ENCODE results near the gene PPFIBP1.
"Not testable (repeated sequence)": the region's sequence is repeated elsewhere in the genome, so short reads cannot be mapped to it uniquely, and the experiment has no call there.

PPFIBP1 gene

GRCh38 chr12:27631813-27632491 lies 107.9 kb downstream of the PPFIBP1 start:
- no peak for DNase-seq

- no peak for DNase-seq
These were observed 111.5 kb downstream of the PPFIBP1 start for GRCh38 chr12:27635349-27635972.

DNA sequence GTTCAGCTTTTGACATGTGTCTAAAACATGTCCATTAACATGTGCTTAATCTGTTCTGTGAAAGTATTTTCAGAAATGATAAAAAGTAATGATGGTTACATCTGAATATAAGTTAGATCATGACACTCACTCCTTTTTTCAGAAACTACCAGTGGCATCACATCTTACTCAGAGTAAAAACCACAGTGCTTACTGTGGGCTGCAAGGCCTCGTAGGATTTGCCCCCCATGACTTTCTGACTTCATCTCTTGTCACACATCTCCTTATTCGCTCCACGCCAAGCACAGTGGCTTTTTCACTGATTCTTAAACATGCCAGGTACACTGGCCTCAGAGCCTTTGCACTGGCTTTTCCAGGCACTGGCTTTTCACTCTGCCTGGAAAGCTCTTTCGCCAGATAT lies 112.6 kb downstream of the PPFIBP1 start:
- not testable (repeated sequence) for DNase-seq

GRCh38 chr12:27637524-27637923 lies 113.5 kb downstream of the PPFIBP1 start:
- DNase-seq, result no peak

- no peak for DNase-seq
These were observed 115.3 kb downstream of the PPFIBP1 start for GRCh38 chr12:27639265-27639664.

GRCh38 chr12:27640566-27641200 lies 116.7 kb downstream of the PPFIBP1 start:
- not testable (repeated sequence) for DNase-seq

DNA sequence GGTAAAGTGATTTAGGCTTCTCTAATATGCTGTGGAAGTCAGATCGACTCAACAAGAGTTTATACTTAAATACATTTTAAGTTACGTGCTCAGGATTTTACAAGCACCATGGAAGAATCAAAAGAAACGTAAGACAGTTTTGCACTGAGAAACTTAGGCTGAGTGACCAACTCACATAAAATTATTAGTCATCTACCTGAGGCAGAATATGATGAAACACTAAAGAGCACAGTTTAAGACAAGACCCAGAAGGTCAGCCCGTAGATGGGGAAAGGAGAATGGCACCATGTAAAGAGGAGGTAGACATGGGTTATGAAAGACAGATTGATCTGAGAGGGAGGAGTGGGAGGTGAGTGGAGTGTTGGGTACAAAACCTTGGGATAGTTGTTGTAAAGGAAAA lies 118.4 kb downstream of the PPFIBP1 start:
- not testable (repeated sequence) for DNase-seq

GRCh38 chr12:27642892-27643291 lies 118.9 kb downstream of the PPFIBP1 start:
- DNase-seq, result not testable (repeated sequence)

- no peak for DNase-seq
These were observed 120.3 kb downstream of the PPFIBP1 start for GRCh38 chr12:27644158-27644845.

GRCh38 chr12:27645671-27646070 lies 121.7 kb downstream of the PPFIBP1 start:
- no peak for DNase-seq

DNA sequence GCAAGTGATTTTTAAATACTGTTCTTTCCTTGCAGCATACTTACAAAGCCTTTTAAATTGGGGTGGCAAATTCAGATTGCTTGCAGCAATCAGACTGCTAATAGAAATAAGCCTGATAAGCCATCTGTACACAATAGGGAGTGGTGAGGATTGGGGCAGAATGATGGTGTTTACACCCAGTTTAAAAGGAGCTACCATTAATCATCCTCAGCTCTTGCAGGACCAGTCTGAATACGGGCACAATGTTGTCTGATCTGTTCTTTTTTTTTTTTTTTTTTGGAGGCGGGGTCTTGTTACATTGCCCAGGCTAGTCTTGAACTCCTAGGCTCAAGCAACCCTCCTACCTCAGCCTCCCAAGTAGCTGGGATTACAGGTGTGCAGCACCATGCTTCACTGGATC lies 122.1 kb downstream of the PPFIBP1 start:
- DNase-seq, result no peak

- no peak for DNase-seq
These were observed 126.0 kb downstream of the PPFIBP1 start for GRCh38 chr12:27650011-27650410.

DNA sequence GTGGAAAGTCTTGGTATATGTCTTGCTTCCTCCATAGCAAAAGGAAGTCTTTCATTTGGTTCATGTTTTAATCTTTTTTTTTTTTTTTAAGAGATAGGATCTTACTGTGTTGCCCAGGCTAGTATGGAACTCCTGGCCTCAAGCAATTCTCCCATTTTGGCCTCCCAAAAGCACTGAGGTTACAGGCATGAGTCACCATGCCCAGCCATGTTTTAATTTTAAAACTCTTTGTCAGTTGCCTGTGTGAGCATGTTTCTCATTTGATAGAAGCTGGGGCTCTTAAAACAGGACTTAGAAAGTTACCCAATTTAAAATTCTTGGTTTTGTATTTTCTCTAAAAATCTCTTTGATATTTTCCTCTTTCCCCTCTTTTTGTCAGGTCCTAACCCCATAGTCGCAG lies 127.2 kb downstream of the PPFIBP1 start:
- DNase-seq, result no peak

GRCh38 chr12:27652174-27652763 lies 128.3 kb downstream of the PPFIBP1 start:
- DNase-seq, result peak; percentile 7 to 49

DNA sequence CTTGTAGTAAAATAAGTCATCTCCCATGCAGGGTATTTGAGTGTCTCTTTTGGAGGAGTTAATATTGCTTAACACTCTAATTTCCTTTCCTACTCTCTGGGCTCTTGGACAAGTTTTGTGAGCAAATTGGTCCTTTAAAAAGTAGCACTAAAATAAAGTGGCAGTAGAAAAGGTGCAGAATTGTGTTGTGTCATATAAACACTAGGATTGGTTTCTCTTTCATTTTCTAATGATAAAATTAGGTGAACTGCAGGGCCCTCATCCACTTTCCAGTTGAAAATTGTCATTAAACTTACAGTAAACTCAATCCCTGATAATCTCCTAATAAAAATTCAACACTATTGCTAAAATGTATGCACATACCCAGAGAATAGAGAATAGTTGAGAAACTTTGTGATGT lies 129.7 kb downstream of the PPFIBP1 start:
- DNase-seq, result no peak

GRCh38 chr12:27655476-27655875 lies 131.5 kb downstream of the PPFIBP1 start:
- not testable (repeated sequence) for DNase-seq

GRCh38 chr12:27657296-27657695 lies 133.3 kb downstream of the PPFIBP1 start:
- no peak for DNase-seq

DNA sequence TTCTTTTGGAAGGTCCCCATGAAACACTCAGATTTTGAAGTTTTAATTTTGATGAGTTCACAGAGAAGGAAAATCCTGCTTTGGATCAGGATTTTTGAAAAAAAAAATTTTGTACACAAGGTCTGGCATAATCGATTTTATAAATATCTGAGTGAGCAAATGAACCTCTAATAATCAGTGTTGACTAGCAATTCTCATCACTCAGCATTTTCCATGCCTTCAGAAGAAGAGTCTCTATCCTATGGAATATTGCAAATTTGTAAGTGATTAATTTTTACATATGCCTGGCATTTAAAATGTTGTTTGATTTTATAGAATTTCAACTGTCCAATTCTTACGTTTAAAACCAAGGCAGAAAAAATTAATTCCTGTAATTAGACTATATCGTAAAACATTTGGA lies 141.7 kb downstream of the PPFIBP1 start:
- DNase-seq, result no peak

GRCh38 chr12:27666510-27666909 lies 142.5 kb downstream of the PPFIBP1 start:
- DNase-seq, result no peak

DNA sequence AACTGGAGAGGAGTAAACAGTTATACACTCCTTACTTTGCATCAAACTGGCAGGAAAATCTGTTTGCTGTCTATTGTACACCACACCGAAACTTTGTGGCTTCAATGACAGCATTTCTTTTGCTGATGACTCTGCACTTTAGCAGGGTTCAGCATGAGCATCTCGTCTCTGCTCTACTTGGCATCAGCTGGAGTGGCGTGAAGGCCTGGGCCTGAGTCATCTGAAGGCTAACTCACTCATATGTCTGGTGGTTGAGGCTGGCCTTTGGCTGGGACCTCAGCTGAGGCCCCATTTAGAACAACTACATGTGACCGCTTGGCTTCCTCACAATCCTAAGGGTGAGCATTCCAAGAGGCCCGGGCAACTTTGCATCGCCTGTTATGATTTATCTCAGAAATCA lies 143.5 kb downstream of the PPFIBP1 start:
- DNase-seq, result no peak

DNA sequence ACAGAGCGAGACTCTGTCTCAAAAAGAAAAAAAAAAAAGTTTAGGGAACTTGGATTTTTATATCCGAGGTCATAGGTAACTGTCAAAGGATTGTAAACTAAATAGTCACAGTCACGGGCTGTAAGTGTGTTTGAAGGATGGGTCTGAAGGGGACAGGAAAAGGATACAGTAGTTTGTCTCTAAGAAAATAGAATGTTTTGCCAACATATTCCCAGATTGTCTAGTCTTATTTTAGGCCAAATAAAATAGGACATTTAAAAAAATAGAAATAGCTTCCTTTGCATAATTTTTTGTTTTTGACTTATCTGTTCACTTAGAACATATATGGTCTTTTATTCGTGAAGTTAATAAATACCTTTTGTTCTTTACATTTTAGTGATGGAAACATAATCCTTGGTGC lies 148.0 kb downstream of the PPFIBP1 start:
- no peak for DNase-seq

GRCh38 chr12:27672643-27673042 lies 148.6 kb downstream of the PPFIBP1 start:
- no peak for DNase-seq

GRCh38 chr12:27673101-27673718 lies 149.2 kb downstream of the PPFIBP1 start:
- no peak for DNase-seq
